HG02623 (cell line): ENCODE measurements around the gene HSPBP1.

Experiments used
- ATAC-seq: cut with Tn5 transposase; IDR thresholded peaks from one replicate; pipeline ENCODE4 v1.9.1; 2021; ENCODE audit warnings: moderate library complexity; ENCODE audit not compliant: unreplicated experiment

HSPBP1 gene

GRCh38 chr19:55256562-55257460 is 23.1 kb downstream of the HSPBP1 start:
- no peak for ATAC-seq

GRCh38 chr19:55255618-55256423 is 24.1 kb downstream of the HSPBP1 start:
- ATAC-seq, result no peak

- no peak for ATAC-seq
Measured at GRCh38 chr19:55254625-55254977, 25.3 kb downstream of the HSPBP1 start.

GRCh38 chr19:55253842-55254624 is 25.9 kb downstream of the HSPBP1 start:
- ATAC-seq, result peak; percentile 29

GRCh38 chr19:55252760-55253663 is 26.9 kb downstream of the HSPBP1 start:
- no peak for ATAC-seq

- ATAC-seq, result no peak
Measured at GRCh38 chr19:55251341-55252081, 28.4 kb downstream of the HSPBP1 start.

- ATAC-seq, result no peak
Measured at GRCh38 chr19:55250262-55251036, 29.5 kb downstream of the HSPBP1 start.

- ATAC-seq, result no peak
Measured at GRCh38 chr19:55249841-55250240, 30.1 kb downstream of the HSPBP1 start.

- ATAC-seq, result no peak
Measured at GRCh38 chr19:55248704-55249103, 31.2 kb downstream of the HSPBP1 start.

- no peak for ATAC-seq
Measured at GRCh38 chr19:55248166-55248675, 31.7 kb downstream of the HSPBP1 start.

- no peak for ATAC-seq
Measured at GRCh38 chr19:55247621-55248099, 32.2 kb downstream of the HSPBP1 start.

- ATAC-seq, result no peak
Measured at GRCh38 chr19:55246462-55247451, 33.2 kb downstream of the HSPBP1 start.

GRCh38 chr19:55245236-55245904 is 34.5 kb downstream of the HSPBP1 start:
- ATAC-seq, result no peak

GRCh38 chr19:55244004-55244680 is 35.8 kb downstream of the HSPBP1 start:
- ATAC-seq, result no peak

GRCh38 chr19:55242517-55242916 is 37.4 kb downstream of the HSPBP1 start:
- no peak for ATAC-seq

- ATAC-seq, result no peak
Measured at GRCh38 chr19:55241935-55242464, 37.9 kb downstream of the HSPBP1 start.
